ENCODE results near the gene NEDD4L.

NEDD4L gene

DNA sequence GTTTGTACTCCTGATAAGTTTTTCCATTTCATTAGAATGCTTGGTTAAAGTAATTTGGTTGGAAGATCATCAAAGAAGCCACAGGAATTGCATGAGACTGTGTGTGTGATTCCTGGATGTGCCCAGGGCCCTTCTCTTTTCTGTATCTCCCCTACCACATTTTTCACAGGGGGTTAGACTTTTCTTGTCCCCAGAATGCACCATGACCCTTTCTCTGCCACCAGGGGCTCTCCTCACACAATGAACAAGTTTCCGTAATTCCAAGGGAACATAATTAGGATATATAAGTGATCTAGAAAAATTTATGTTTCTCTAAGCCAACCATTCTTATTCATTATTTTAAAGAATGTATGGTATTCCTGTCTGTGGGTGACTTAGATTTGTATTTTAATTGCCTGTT lies 291.8 kb downstream of the NEDD4L start:
- DNase-seq: no peak

DNA sequence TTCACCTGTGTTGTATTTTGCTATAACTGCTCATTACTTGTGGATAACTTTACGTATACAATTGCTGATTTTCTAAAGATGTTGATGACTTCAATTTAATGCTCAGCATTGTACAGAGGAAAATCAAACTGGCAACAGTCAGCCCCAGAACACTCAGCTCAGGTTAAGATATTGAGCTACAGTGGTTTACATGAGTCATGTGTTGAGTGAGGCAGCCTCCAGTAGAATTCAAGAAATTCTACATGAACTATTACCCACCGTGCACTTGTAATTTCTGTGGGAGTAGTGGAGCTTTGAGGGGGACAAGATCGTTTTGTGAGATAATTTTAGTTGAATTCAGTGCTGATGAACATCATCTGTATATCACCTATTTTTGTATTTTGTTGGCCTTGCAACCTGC lies 292.6 kb downstream of the NEDD4L start:
- DNase-seq: no peak

- no peak for DNase-seq
These were observed 293.3 kb downstream of the NEDD4L start for GRCh38 chr18:58337285-58337684.

DNA sequence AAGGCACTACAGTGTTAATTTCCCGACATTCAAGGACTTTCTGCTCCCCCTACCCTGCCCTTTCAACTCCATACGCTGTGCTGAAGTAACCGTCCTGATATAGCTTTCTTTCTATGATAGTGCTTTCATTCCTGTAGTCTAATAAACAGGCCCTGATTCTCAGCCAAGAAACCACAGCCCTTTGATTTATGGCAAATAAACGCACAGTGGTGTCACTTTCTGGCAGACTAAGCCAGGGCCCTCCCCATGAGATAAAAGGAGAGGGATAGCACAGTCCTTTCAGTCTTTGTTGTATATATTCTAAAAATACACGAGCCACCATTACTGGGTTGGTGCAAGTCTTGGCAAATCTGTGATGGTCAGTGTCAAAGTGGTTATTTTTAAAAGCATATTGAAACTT lies 293.7 kb downstream of the NEDD4L start:
- no peak for DNase-seq

- no peak for DNase-seq
These were observed 294.1 kb downstream of the NEDD4L start for GRCh38 chr18:58338141-58338540.

- DNase-seq: no peak
These were observed 295.1 kb downstream of the NEDD4L start for GRCh38 chr18:58338961-58339592.

DNA sequence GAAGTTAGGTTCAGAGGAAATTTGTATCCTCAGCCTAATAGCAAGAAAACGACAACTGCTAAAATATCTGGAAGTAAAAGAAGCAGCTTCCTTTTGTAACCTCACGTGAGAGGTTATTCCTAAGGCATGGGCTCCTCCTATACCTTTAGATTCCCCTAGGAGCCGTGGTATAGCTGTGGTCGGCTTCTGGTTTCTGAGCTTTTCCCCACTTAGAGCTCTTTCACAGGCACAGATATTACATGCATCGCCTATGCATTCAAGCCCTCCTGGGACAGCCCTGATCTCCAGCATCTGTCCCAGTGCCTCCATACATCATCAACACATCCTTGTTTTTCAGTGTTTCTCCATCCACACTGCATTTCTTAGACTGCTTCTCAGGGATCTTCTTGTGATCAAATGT lies 295.9 kb downstream of the NEDD4L start:
- no peak for DNase-seq

DNA sequence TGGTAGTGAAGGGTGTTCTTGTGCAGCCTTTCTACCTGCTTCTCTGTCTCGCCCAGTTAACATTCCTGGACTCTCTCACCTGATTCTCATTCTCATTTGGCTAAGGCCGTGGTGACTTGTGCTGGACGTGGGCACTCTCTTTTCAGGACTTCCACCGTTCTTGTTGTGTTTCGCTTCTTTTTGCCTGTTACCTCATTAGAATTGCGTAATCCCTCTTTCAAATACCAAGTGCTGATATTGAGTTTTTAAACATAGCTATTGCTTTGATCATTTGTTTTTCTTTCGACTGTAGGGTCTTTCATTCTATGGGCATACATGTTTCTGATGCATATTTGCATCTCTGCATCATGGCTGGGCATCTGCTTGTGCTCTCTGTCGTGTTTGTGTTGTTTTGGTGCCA lies 297.9 kb downstream of the NEDD4L start:
- DNase-seq: no peak

DNA sequence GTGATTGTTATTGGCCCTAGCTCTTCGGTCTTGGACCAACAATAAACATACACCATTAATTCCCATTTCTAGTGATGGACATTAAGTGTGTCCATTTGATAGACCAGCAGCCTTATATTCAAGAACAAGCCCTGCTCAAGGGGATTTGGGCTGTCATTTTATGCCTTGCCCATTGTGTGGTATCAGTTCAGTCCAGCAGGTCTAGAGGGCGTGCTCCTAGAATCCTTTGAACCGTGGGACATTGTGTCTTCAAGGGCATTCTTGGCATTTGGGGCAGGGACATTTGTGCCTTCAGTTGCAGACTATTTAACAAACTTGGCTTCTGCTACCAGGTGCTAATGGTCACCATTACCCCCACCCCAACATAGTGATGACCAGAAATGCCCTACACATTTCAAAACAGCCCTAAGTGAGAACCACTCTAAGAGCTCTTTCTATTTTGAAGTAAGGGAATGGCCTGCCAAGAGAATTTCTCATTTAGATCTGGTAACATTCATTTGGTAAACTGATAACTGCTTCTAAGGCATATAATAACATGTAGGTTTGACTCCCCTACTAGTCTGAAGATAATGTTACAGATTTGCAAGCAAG lies 300.1 kb downstream of the NEDD4L start:
- DNase-seq: no peak

DNA sequence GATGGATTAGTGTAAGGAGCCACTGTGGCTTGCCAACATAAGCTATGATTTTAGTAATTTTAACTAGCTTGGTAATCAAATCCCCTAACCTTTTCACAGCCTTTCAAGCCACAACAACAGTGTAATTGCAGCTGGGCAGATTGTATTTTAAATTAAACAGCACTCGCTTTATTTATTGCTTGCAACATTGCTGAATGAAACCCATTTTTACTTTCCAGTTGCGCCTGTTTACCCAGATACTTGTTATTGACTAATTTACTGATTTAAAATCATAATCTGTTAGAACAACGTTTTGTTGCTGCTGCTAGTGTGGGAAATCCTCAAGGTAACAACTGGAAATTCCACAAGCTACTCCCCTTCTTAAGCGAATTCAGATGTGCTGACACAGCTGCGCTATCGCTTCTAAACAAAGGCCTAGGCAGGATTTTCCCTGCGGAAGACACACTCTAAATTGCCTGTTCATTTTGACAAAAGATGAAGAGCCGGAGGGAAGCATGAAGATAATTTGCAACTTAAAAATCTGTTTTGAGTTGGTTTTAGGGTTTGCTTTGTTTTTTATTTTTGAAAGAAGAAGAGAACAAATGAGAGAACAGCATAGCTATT lies 300.9 kb downstream of the NEDD4L start:
- no peak for DNase-seq

DNA sequence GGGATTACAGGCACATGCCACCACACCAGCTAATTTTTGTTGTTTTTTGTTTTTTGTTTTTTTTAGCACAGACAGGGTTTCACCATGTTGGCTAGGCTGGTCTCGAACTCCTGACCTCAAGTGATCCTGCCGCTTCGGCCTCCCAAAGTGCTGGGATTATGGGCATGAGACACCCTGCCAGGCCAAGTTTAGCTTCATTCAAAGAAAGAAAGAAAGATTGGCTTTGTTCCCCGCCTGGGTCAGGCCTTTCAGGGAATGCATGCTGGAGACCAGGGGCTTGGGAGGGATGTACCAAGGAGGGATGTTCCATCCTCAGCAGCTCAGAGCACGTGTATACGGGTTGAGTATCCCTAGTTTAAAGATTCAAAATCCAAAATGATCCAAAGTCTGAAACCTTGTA lies 301.8 kb downstream of the NEDD4L start:
- DNase-seq: no peak

DNA sequence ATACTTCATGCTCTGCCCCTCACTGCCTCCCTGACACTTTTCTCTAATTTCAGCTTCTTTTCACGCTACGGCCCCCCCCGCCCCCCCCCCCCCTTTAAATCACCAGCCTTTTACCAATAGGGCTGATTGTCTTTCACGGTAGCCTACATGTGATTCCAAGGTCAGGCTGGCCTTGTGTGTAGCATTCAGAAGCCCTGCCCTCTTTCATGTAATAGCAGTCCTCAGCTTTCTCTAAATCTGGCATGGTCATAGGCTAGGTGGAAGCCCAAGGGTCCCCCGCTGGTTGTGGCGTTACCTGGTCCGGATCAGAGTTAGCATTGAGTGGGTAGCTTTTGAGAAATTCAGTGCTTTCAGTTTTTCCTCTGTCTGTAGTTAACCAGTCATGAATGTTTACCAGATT lies 303.1 kb downstream of the NEDD4L start:
- no peak for DNase-seq

DNA sequence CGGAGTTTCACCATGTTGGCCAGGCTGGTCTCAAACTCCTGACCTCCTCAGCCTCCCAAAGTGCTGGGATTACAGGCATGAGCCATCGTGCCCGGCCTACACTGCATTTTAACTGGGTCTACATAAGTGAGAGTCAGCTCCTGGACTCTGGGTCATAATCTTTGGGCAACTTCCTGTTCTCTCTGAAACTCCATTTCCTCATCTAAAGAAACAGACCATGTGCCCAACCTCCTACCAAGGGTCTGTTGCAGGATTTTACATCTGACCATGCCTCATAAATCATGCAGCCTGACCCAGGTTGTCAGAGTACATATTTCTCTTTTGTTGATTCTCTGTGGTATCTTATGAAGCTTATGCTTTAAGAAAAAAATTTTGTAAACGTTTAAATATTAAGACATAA lies 304.5 kb downstream of the NEDD4L start:
- no peak for DNase-seq

DNA sequence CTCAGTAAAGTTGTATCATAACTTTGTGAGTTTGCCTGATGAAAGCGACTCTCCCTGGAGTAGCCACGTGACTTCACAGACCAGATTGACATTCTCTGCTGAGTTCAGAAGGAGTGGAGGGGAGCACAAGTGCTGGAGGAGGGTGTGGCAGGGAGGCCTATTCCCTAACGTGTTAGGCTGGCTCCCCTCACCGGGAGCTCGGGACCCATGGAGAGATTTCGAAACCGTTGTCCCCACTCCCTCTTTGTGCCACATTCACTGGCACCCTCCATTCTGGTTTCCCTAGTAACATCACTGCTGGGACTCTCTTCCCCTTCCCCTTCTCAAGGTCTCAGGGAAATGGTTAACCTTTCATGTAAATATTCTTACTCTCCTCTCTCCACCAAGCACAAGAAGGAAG lies 304.9 kb downstream of the NEDD4L start:
- DNase-seq: no peak

- no peak for DNase-seq
These were observed 305.6 kb downstream of the NEDD4L start for GRCh38 chr18:58349650-58350049.

GRCh38 chr18:58350526-58350925 lies 306.5 kb downstream of the NEDD4L start:
- DNase-seq: no peak

DNA sequence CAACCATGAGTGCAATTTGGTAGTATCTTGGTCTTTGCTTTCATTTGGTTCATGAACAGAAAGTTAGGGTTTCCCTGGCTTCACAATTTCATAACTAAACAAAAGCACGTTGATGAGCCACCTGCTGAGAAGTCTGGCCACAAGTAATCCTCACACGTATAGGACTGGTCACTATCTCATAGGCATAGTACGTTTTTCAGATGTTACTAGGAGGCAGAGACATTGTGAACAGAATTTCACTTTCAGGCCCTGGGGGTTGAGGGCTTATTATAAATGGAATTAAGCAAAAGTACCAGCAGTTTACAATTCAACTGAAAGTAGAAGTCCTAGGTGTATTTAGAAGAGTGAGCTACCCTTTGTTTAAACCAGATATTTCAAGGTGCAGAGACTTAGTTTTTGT lies 307.8 kb downstream of the NEDD4L start:
- DNase-seq: no peak

- no peak for DNase-seq
These were observed 309.6 kb downstream of the NEDD4L start for GRCh38 chr18:58353581-58353980.

- no peak for DNase-seq
These were observed 310.0 kb downstream of the NEDD4L start for GRCh38 chr18:58354051-58354450.

GRCh38 chr18:58354791-58355190 lies 310.8 kb downstream of the NEDD4L start:
- no peak for DNase-seq

DNA sequence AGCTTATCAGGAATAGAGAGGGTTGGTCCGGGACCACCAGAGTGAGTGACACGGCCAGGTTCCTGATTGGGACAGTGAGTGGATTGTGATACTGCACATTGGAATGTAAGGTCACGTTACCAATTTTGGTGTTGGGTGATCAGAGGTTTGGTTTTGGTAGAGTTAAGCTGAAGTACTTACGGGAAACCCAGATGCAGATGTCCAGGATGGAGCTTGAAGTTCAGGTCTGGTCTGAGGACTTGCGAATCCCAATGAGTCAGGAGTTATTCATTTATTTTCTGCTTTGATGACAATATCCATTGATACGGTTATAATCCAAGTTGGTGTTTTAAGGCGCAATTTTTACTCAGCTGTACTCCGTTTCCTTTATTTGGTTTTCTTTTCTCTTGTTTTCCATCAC lies 311.2 kb downstream of the NEDD4L start:
- DNase-seq: no peak

DNA sequence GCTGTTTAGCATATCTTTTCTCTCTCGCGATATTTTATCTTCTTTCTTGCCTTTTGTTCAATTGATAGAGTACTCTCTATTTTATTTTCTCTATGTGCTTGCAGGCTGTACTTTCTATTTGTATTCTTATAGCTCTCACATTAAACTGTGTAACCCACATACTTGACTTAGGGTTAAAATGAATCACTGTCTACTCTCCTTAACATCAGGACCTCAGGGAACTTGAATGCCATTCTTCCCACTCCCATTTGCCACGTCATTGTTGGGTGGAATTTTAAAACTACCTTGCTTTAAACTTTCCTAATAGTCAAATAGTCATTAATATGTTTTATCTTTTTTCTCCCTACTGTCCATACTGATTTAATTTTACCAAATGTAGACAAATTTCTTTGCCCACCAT lies 315.2 kb downstream of the NEDD4L start:
- no peak for DNase-seq

GRCh38 chr18:58359620-58360019 lies 315.6 kb downstream of the NEDD4L start:
- no peak for DNase-seq

DNA sequence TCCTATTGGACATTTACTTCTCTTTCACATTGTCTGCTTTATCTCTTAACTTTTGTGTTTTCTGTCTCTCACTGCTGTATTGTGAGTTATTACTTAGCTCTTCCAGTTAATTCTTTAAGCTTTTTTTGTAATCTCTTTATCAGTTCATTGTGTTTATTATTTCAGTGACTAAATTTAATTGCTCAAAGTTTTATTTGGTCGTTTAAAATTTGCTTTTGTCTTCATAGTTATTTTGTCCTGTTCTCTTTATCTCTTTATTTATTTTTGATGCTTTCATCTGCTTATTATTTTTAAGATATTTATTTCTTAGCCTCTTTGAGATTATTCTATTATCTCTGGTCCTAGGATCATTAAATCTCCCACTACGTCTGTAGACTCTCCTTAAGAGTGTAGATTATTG lies 316.3 kb downstream of the NEDD4L start:
- DNase-seq: no peak

GRCh38 chr18:58361212-58361611 lies 317.2 kb downstream of the NEDD4L start:
- no peak for DNase-seq
